Gastrocnemius medialis (tissue), 4 donors: Measurements from ENCODE around the gene SERPINH1. TPM values are rescaled to one million over a fixed set of nuclear protein-coding genes. Genes with fewer than 3 reads are reported as not detected.

Experiments
- ATAC-seq, 2 donors: fragments of 150-250 bp; one replicate each; pipeline ENCODE4 v1.9.1; 2016
- DNase-seq, 2 donors: peaks; one replicate each; pipeline ENCODE4 v3.0.0-alpha.2; 2019
- H3K27ac ChIP-seq, 4 donors: fragments of 200-600 bp; sonication (generic); 1 replicate in 1 of 4; 2 replicates in 3 of 4; pipeline ENCODE4 v1.5.1; 2016 to 2018; ENCODE audit warnings: mild to moderate bottlenecking in 2 of 4, moderate library complexity in 1 of 4
- H3K27me3 ChIP-seq, 3 donors: fragments of 200-600 bp; sonication (generic) in 2 of 3; 1 replicate in 1 of 3; 2 replicates in 2 of 3; pipeline versions ENCODE4 v1.5.1 to v1.6.0; 2016 to 2019; ENCODE audit warnings: mild to moderate bottlenecking in 1 of 3, moderate library complexity in 1 of 3
- H3K36me3 ChIP-seq, 2 donors: fragments of 200-600 bp; sonication (generic) in 1 of 2; one replicate each; pipeline ENCODE4 v1.5.1; 2017 to 2018
- H3K4me1 ChIP-seq, 2 donors: fragments of 200-600 bp; sonication (generic) in 1 of 2; one replicate each; pipeline ENCODE4 v1.5.1; 2016 to 2017; ENCODE audit warnings: mild to moderate bottlenecking in 2 of 2
- H3K4me3 ChIP-seq, 4 donors: fragments of 200-600 bp; sonication (generic) in 3 of 4; 1 replicate in 1 of 4; 2 replicates in 3 of 4; pipeline ENCODE4 v1.5.1; 2016 to 2019; ENCODE audit warnings: mild to moderate bottlenecking in 2 of 4
- H3K9me3 ChIP-seq, 3 donors: fragments of 200-600 bp; sonication (generic) in 2 of 3; 1 replicate in 1 of 3; 2 replicates in 2 of 3; pipeline ENCODE4 v1.5.1; 2016 to 2019
- CTCF ChIP-seq, 5 experiments: fragments of 450-650 bp in 3 of 5; fragments of 200-600 bp in 2 of 5; sonication (generic) in 2 of 5; IDR thresholded peaks in 4 of 5; conservative IDR thresholded peaks in 1 of 5; 1 replicate in 4 of 5; 2 replicates in 1 of 5; pipeline ENCODE4 v1.5.1; 2016 to 2019; ENCODE audit warnings: antibody characterized with exemption in 5 of 5, mild to moderate bottlenecking in 3 of 5, moderate library complexity in 3 of 5
- POLR2A ChIP-seq, 2 donors: fragments of 450-650 bp; IDR thresholded peaks; one replicate each; pipeline ENCODE4 v1.6.1; 2017; ENCODE audit warnings: antibody characterized with exemption in 2 of 2, mild to moderate bottlenecking in 2 of 2, moderate library complexity in 2 of 2
- in situ Hi-C, 4 donors: fragments of 200-750 bp; cut with MboI; loops; one replicate each; pipeline versions ENCODE4 v1.15.0 to v1.8.0; 2017; ENCODE audit warnings: low sequenced_read_pairs in 4 of 4
- intact Hi-C: fragments of 100-400 bp; cut with DNase I; formaldehyde crosslinking; loops from one replicate; pipeline ENCODE4 v1.15.1; 2023; ENCODE audit warnings: low total_unique reads
- total RNA-seq, 4 donors: library from RNA; depleted of rRNA; stranded (reverse); fragments of >200 nt; gene quantifications; one replicate each; pipeline versions ENCODE4 v1.1.0 to v1.2.3, GENCODE V29; 2016

The SERPINH1 gene
- total RNA-seq, 4 donors from 2014 or later = 18.5 to 42.4 (median 34.8) TPM

- H3K27ac ChIP-seq = no peak overlapping the region
- intact Hi-C loops (no loop called here), in situ Hi-C loops (no loop called here)
- ATAC-seq (no peak), DNase-seq (no peak)
- no peak for TF ChIP-seq CTCF (IDR thresholded peaks at IDR 0.05 in 4 of 5, conservative IDR thresholded peaks at IDR 0.05 in 1 of 5)
- no peak for TF ChIP-seq POLR2A (IDR thresholded peaks at IDR 0.05)
- H3K9me3 ChIP-seq = no peaks in the 10 kb centered on the region
- H3K4me3 ChIP-seq = no peak overlapping the region
- H3K36me3 ChIP-seq = no peaks in the 10 kb centered on the region
- no peaks in the 10 kb centered on the region for H3K27me3 ChIP-seq
- H3K4me1 ChIP-seq = no peaks in the 10 kb centered on the region
These were observed 40.9 kb downstream of the SERPINH1 start for GRCh38 chr11:75602951-75603350.

GRCh38 chr11:75603791-75604736 is 42.0 kb downstream of the SERPINH1 start:
- TF ChIP-seq POLR2A (IDR thresholded peaks at IDR 0.05) (no peak), CTCF (IDR thresholded peaks at IDR 0.05 in 4 of 5, conservative IDR thresholded peaks at IDR 0.05 in 1 of 5) (no peak)
- H3K4me3 ChIP-seq = no peak overlapping the region
- no peak overlapping the region for H3K27ac ChIP-seq
- ATAC-seq (no peak), DNase-seq (no peak)
- no peaks in the 10 kb centered on the region for H3K27me3 ChIP-seq
- no peaks in the 10 kb centered on the region for H3K4me1 ChIP-seq
- H3K36me3 ChIP-seq = no peaks in the 10 kb centered on the region
- H3K9me3 ChIP-seq = no peaks in the 10 kb centered on the region
- intact Hi-C loops = no loop called here
- in situ Hi-C loops = no loop called here

- H3K27ac ChIP-seq = no peak overlapping the region
- TF ChIP-seq POLR2A (IDR thresholded peaks at IDR 0.05) (no peak), CTCF (IDR thresholded peaks at IDR 0.05 in 4 of 5, conservative IDR thresholded peaks at IDR 0.05 in 1 of 5) (no peak)
- DNase-seq = peak in 1 of 2 donors; percentile 34
- H3K27me3 ChIP-seq = no peaks in the 10 kb centered on the region
- H3K4me3 ChIP-seq = no peak overlapping the region
- no peaks in the 10 kb centered on the region for H3K36me3 ChIP-seq
- peak in 1 of 2 donors; percentile 79 for ATAC-seq
- no peaks in the 10 kb centered on the region for H3K9me3 ChIP-seq
- in situ Hi-C loops = no loop called here
- intact Hi-C loops = no loop called here
- no peaks in the 10 kb centered on the region for H3K4me1 ChIP-seq
These were observed 44.0 kb downstream of the SERPINH1 start for GRCh38 chr11:75606099-75606498.

GRCh38 chr11:75611823-75612222 is 49.8 kb downstream of the SERPINH1 start:
- Histone ChIP-seq H3K27me3 (no peaks in the 10 kb centered on the region), H3K36me3 (no peaks in the 10 kb centered on the region), H3K9me3 (no peaks in the 10 kb centered on the region), H3K4me1 (no peaks in the 10 kb centered on the region), H3K27ac (no peak overlapping the region), H3K4me3 (no peak overlapping the region)
- in situ Hi-C loops = no loop called here
- ATAC-seq (no peak), DNase-seq (no peak)
- TF ChIP-seq POLR2A (IDR thresholded peaks at IDR 0.05) (no peak), CTCF (IDR thresholded peaks at IDR 0.05 in 4 of 5, conservative IDR thresholded peaks at IDR 0.05 in 1 of 5) (no peak)
- intact Hi-C loops = no loop called here
